Activated CD8-positive, alpha-beta T cell treated with anti-CD3 and anti-CD28 coated beads, Interleukin-2, amount 10 ng/mL, durations not matched to agents 7 days and 5 days (primary cell): ENCODE measurements around the gene TPST1. TPM values are rescaled to one million over a fixed set of nuclear protein-coding genes. Genes with fewer than 3 reads are reported as not detected.
"Not testable (repeated sequence)": the region's sequence is repeated elsewhere in the genome, so short reads cannot be mapped to it uniquely, and the experiment has no call there.

Source experiments
- ATAC-seq: fragments of 150-1000 bp; cut with Tn5 transposase; one replicate; pipeline ENCODE4 v1.10.0; 2021; ENCODE audit warnings: moderate library complexity
- CTCF ChIA-PET: fragments of 350-600 bp; sonication (Branson Sonifier 250); formaldehyde crosslinking; loops from one replicate; lab custom pipeline; 2021; ENCODE audit warnings: antibody characterized with exemption; lab: Charles Lee
- POLR2A ChIA-PET: fragments of 350-600 bp; sonication (Branson Sonifier 250); formaldehyde crosslinking; loops from one replicate; lab custom pipeline; 2021; ENCODE audit warnings: antibody characterized with exemption; lab: Charles Lee
- DNase-seq: peaks from one replicate; pipeline ENCODE4 v3.0.0-alpha.2; 2020
- H3K27ac Mint-ChIP-seq: one replicate; pipeline ENCODE4 v1.8.0; 2021; ENCODE audit warnings: mild to moderate bottlenecking, mixed read lengths
- H3K27me3 Mint-ChIP-seq: one replicate; pipeline ENCODE4 v1.8.0; 2021; ENCODE audit warnings: low read depth, mixed read lengths
- H3K36me3 Mint-ChIP-seq: one replicate; pipeline ENCODE4 v1.8.0; 2021; ENCODE audit warnings: low read depth, mixed read lengths
- H3K4me1 Mint-ChIP-seq: one replicate; pipeline ENCODE4 v1.8.0; 2021; ENCODE audit warnings: low read depth, mixed read lengths
- H3K4me3 Mint-ChIP-seq: one replicate; pipeline ENCODE4 v1.8.0; 2021; ENCODE audit warnings: mild to moderate bottlenecking, mixed read lengths
- H3K9me3 Mint-ChIP-seq: one replicate; pipeline ENCODE4 v1.8.0; 2022; ENCODE audit warnings: mixed read lengths; ENCODE audit not compliant: insufficient read depth
- total RNA-seq, 2 experiments: library from RNA; stranded (reverse); gene quantifications; one replicate each; pipeline ENCODE4 v1.2.3, GENCODE V29; 2021

Gene TPST1
- total RNA-seq, 2 experiments from 2014 or later = 1.6 to 1.8 TPM

DNA sequence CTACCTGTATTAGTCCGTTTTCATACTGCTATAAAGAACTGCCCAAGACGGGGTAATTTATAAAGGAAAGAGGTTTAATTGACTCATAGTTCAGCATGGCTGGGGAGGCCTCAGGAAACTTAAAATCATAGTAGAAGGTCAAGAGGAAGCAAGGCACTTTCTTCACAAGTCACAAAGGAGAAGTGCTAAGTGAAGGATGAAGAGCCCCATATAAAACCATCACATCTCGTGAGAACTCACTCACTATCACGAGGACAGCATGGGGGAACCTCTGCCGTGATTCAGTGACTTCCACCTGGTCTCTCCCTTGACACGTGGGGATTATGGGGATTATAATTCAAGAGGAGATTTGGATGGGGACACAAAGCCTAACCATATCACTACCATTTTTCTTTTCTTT lies 119.9 kb downstream of the TPST1 start:
- H3K36me3 Mint-ChIP-seq, H3K4me3 Mint-ChIP-seq, H3K27me3 Mint-ChIP-seq, H3K27ac Mint-ChIP-seq, DNase-seq, ATAC-seq, H3K4me1 Mint-ChIP-seq, CTCF ChIA-PET: not testable (repeated sequence)
- POLR2A ChIA-PET = interaction anchor here (0.7 kb wide), 1 partner anchor 79 kb away, joined by 3 read pairs; no protein-coding TSS in a partner anchor
- peaks cover 17% of the 10 kb centered on the region for H3K9me3 Mint-ChIP-seq

DNA sequence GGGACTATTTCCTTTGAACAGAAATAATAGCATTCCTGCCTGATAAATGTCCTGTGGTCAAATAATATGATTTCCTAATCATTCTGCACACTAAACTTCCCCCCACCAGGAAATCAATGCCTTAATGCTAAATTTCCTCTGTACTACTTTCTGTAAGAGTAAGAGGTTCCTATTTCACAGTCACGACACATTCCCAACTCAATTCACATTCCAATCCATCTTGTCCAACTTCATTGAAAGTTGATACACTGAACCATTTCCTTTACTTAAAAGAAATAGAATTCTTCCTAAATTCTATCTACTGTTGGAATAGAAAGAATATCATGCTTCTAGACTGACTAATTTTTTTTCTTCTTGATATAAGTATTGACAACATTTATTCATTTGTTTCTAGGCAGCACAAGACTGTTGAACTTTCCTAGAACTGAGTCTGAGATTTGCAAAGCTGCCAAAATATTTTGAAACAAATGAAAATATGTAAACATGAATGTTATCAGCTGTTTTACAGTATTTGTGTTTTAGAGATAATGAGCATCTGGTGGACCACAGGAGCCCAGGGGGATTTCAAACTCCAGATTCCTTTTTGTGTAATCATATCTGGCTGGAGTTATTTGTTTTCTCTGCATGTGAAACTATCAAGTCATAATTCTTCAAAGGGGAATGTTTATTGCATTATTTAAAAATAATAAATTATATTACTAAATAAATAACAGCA lies 121.5 kb downstream of the TPST1 start:
- H3K4me1 Mint-ChIP-seq = no peaks in the 10 kb centered on the region
- H3K36me3 Mint-ChIP-seq = no peaks in the 10 kb centered on the region
- CTCF ChIA-PET = no interaction called here
- POLR2A ChIA-PET = no interaction called here
- no peak overlapping the region for H3K4me3 Mint-ChIP-seq
- H3K27ac Mint-ChIP-seq = no peak overlapping the region
- DNase-seq (no peak), ATAC-seq (no peak)
- H3K9me3 Mint-ChIP-seq = peaks cover 10% of the 10 kb centered on the region
- H3K27me3 Mint-ChIP-seq = no peaks in the 10 kb centered on the region

DNA sequence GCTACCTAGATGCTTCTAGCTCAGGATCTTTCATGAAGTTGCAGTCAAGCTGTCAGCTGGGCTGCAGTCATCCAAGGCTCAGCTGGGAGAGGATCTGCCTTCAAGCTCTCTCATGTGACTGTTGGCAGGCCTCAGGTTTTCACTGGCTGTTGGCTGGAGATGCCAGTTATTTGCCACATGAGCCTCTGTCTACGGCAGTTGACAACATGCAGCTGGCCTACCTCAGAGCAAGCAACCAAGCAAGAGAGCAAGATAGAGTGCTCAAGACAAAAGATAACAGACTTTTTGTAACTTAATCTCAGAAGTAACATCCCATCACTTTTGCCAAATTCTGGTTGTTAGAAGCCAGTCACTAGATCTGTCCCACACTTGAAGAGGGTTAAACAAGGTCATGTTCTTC lies 125.8 kb downstream of the TPST1 start:
- no peaks in the 10 kb centered on the region for H3K27me3 Mint-ChIP-seq
- H3K4me1 Mint-ChIP-seq = no peaks in the 10 kb centered on the region
- H3K36me3 Mint-ChIP-seq = no peaks in the 10 kb centered on the region
- DNase-seq (no peak), ATAC-seq (no peak)
- peaks cover 6% of the 10 kb centered on the region for H3K9me3 Mint-ChIP-seq
- ChIA-PET POLR2A (no interaction called here), CTCF (no interaction called here)
- no peak overlapping the region for H3K4me3 Mint-ChIP-seq
- H3K27ac Mint-ChIP-seq = no peak overlapping the region

DNA sequence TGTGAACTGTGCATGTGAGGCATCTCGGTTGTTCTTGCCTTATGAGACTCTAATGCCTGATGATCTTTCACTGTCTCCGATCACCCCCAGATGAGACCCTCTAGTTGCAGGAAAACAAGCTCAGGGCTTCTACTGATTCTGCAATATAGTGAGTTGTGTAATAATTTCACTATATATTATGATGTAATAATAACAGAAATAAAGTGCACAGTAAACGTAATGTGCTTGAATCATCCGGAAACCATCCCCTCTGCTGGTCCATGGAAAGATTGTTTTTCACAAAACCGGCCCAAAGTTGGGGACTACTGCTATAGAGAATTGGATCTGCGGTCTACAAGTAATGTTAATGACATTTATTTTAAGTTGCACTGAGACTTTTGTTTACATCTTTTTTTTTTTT lies 126.7 kb downstream of the TPST1 start:
- ChIA-PET POLR2A (no interaction called here), CTCF (no interaction called here)
- no peak for DNase-seq
- no peaks in the 10 kb centered on the region for H3K27me3 Mint-ChIP-seq
- ATAC-seq = no peak
- no peak overlapping the region for H3K27ac Mint-ChIP-seq
- no peak overlapping the region for H3K4me3 Mint-ChIP-seq
- peaks cover 2% of the 10 kb centered on the region for H3K36me3 Mint-ChIP-seq
- H3K4me1 Mint-ChIP-seq = no peaks in the 10 kb centered on the region
- H3K9me3 Mint-ChIP-seq = peaks cover 7% of the 10 kb centered on the region

DNA sequence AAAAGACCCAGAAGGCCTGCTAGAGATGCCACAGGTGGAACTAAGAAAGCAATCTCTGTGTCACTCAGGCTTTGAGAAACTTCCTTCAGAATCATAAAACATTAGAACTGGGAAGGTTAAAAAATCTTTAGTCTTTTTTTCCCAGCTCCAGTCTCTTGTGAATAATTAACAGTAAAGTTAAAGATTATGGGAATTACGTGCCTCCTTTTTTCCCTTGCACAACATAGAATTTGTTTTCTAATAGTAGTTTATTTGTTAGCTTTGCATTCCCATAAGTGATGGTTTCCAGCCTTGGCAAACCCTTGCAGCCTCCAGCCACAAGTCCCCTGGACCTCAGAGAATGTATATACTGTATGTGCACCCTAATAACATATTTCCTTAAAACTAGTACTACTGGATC lies 128.3 kb downstream of the TPST1 start:
- H3K4me3 Mint-ChIP-seq = no peak overlapping the region
- CTCF ChIA-PET = no interaction called here
- POLR2A ChIA-PET = no interaction called here
- H3K27ac Mint-ChIP-seq = no peak overlapping the region
- H3K9me3 Mint-ChIP-seq = peaks cover 7% of the 10 kb centered on the region
- ATAC-seq (no peak), DNase-seq (no peak)
- H3K36me3 Mint-ChIP-seq = peaks cover 2% of the 10 kb centered on the region
- H3K27me3 Mint-ChIP-seq = no peaks in the 10 kb centered on the region
- H3K4me1 Mint-ChIP-seq = no peaks in the 10 kb centered on the region

DNA sequence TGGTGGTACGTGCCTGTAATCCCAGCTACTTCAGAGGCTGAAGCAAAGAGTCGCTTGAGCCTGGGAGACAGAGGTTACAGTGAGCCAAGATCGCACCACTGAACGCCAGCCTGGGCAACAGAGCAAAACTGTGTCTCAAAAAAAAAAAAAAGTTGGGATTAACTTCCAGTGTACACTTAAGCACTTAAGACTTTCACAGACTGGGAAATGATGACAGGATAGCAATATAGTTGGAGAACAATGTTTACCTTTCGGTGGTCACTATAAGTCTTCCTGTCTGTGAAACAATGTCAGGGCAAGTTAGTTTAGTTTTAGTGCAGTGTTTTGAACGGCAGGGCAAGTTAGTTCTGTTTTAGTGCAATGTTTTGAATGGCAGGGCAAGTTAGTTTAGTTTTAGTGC lies 130.2 kb downstream of the TPST1 start:
- ATAC-seq (no peak), DNase-seq (no peak)
- Mint-ChIP-seq H3K4me3 (no peak overlapping the region), H3K36me3 (peaks cover 2% of the 10 kb centered on the region), H3K27me3 (no peaks in the 10 kb centered on the region), H3K4me1 (no peaks in the 10 kb centered on the region), H3K9me3 (peaks cover 7% of the 10 kb centered on the region), H3K27ac (no peak overlapping the region)
- POLR2A ChIA-PET = no interaction called here
- CTCF ChIA-PET = no interaction called here

DNA sequence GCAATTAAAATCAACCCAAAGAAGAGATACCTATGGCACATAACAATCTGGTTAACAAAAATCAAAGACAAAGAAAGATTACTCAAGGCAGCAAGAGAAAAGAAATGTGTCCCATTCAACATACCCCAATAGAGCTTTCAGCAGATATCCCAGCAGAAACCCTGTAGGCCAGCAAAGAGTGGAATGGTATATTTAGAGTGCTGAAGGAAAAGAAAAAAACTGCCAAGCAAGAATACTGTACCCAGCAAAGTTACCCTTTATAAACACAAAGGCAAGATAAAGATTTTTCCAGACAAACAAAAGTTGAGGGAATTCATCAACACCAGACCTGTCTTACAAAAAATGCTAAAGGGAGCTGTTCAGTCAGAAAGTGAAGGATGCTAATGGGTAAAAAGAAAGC lies 131.6 kb downstream of the TPST1 start:
- H3K36me3 Mint-ChIP-seq = peaks cover 2% of the 10 kb centered on the region
- H3K27ac Mint-ChIP-seq = no peak overlapping the region
- H3K4me3 Mint-ChIP-seq = no peak overlapping the region
- no peak for DNase-seq
- CTCF ChIA-PET = no interaction called here
- ATAC-seq = no peak
- no peaks in the 10 kb centered on the region for H3K4me1 Mint-ChIP-seq
- peaks cover 10% of the 10 kb centered on the region for H3K9me3 Mint-ChIP-seq
- POLR2A ChIA-PET = no interaction called here
- no peaks in the 10 kb centered on the region for H3K27me3 Mint-ChIP-seq

DNA sequence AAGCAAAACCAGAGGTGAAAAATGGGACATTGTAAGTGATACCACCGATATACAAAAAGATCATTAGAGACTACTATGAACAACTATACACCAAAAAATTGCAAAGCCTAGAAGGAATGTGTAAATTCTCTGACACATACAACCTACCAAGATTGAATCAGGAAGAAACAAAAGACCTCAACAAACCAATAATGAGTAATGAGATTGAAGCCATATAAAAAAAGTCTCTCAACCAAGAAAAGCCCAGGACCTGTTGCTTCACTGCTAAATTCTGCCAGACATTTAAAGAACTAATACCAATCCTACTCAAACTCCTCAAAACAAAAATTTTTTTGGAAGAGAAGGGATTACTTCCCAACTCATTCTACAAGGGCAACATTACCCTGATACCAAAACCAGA lies 134.0 kb downstream of the TPST1 start:
- no peak for DNase-seq
- H3K4me3 Mint-ChIP-seq = no peak overlapping the region
- CTCF ChIA-PET = no interaction called here
- H3K36me3 Mint-ChIP-seq = peaks cover 2% of the 10 kb centered on the region
- H3K9me3 Mint-ChIP-seq = peaks cover 13% of the 10 kb centered on the region
- ATAC-seq = no peak
- no peak overlapping the region for H3K27ac Mint-ChIP-seq
- H3K27me3 Mint-ChIP-seq = no peaks in the 10 kb centered on the region
- no peaks in the 10 kb centered on the region for H3K4me1 Mint-ChIP-seq
- POLR2A ChIA-PET = no interaction called here

DNA sequence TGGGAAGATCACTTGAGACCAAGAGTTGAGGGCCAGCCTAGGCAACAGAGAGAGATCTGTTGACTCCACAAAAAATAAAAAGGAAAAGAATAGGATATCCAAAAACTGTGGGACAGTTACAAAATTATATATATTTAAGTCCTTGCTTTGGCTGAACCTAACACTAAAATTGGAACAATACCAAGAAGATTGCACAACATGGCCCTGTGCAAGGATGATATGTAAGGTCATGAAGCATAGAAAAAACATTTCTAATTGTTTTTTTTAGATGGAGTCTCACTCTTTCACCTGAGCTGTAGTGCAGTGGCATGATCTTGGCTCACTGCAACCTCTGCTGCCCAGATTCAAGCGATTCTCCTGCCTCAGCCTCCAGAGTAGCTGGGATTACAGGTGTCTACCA lies 139.0 kb downstream of the TPST1 start:
- peaks cover 6% of the 10 kb centered on the region for H3K9me3 Mint-ChIP-seq
- ATAC-seq (no peak), DNase-seq (no peak)
- H3K27me3 Mint-ChIP-seq = peaks cover 1% of the 10 kb centered on the region
- CTCF ChIA-PET = no interaction called here
- H3K4me3 Mint-ChIP-seq = no peak overlapping the region
- POLR2A ChIA-PET = no interaction called here
- no peaks in the 10 kb centered on the region for H3K36me3 Mint-ChIP-seq
- no peaks in the 10 kb centered on the region for H3K4me1 Mint-ChIP-seq
- H3K27ac Mint-ChIP-seq = no peak overlapping the region

DNA sequence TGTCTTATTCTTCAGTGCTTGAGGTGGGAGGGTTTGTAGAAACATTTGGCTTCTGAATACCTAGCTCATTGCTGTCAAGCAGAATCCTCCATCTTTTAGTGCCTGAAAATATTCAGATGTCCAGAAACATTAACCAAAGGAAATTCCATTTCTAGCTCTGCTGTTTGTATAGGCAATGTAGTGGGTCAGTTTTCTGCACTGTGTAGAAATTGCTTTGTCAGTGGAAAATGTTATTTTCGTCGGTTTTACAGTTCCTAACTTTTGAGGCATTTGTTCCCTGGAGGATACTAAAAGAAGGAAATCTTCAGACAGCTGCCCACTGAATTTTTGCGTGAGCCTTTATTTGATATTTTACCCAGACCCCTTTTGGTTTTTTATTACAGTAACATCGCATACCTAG lies 143.4 kb downstream of the TPST1 start:
- H3K9me3 Mint-ChIP-seq = no peaks in the 10 kb centered on the region
- H3K4me3 Mint-ChIP-seq = no peak overlapping the region
- POLR2A ChIA-PET = no interaction called here

DNA sequence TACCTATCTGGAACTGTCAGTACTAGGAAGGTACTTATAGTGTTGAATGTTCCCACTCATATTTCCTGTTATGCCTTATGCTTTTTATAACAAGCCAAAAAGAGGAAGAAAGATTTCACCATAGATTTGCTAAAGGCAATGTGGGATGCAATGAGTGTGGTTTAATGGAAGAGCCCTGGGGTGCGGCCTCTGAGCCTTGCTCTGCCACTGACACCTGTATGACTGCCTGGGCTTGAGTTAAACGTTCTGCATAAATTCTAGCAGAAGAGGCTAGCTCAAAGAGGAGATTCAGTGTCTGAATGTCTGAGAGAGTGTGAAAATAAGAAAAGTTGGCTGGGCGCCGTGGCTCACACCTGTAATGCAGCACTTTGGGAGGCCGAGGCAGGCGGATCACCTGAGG lies 143.8 kb downstream of the TPST1 start:
- CTCF ChIA-PET = no interaction called here
- peaks cover 1% of the 10 kb centered on the region for H3K27me3 Mint-ChIP-seq
- POLR2A ChIA-PET = no interaction called here
- H3K4me3 Mint-ChIP-seq = no peak overlapping the region
- no peaks in the 10 kb centered on the region for H3K36me3 Mint-ChIP-seq
- DNase-seq = no peak
- H3K27ac Mint-ChIP-seq = no peak overlapping the region
- no peaks in the 10 kb centered on the region for H3K4me1 Mint-ChIP-seq
- no peaks in the 10 kb centered on the region for H3K9me3 Mint-ChIP-seq
- ATAC-seq = no peak

More for the DNA sequence above, 143.4 kb downstream of the TPST1 start:
- H3K27me3 Mint-ChIP-seq = peaks cover 1% of the 10 kb centered on the region
- ATAC-seq (no peak), DNase-seq (no peak)
- H3K4me1 Mint-ChIP-seq = no peaks in the 10 kb centered on the region
- H3K36me3 Mint-ChIP-seq = no peaks in the 10 kb centered on the region
- no peak overlapping the region for H3K27ac Mint-ChIP-seq
- CTCF ChIA-PET = no interaction called here

DNA sequence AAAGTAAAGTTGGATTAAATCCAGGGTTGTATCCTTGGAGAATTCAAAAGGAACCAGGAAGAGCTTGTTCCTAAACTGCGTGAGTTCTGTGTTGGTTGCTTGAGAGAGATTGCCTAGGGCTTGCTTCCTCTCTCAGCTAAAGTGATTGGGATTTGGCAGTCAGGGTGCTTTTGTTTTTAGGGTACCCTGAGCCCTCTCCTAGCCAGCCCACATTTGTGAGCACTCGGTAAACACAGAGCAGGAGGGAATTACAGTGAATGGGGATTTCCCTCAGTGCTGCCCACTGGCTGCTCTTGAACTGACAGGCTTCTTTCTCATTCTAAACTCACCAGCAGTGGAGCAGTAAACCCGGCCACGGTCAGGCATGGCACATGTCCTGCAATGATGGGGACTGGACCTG lies 146.9 kb downstream of the TPST1 start:
- POLR2A ChIA-PET = no interaction called here
- ATAC-seq (no peak), DNase-seq (no peak)
- Mint-ChIP-seq H3K27ac (no peak overlapping the region), H3K27me3 (peaks cover 1% of the 10 kb centered on the region), H3K4me3 (no peak overlapping the region), H3K9me3 (no peaks in the 10 kb centered on the region), H3K4me1 (no peaks in the 10 kb centered on the region), H3K36me3 (no peaks in the 10 kb centered on the region)
- CTCF ChIA-PET = no interaction called here

DNA sequence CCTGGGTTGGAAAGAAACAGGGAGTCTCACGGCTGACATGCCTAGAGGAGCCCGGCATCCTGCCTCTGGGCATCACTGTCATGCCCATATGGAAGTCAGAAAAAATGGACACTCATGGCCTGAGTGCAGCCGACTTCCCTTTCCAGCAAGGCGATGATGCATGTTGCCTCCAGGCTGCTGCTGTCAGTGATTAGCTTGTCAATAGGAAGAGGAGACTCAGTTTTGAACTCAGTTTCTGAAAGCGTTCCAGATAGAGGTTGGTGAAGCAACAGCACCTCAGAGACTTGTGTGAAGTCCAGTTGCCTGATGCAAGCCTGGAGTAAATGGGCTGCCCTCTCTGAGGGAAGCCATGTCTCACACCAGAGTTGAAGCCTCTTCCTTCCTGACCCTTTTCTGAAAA lies 148.4 kb downstream of the TPST1 start:
- Mint-ChIP-seq H3K27ac (no peak overlapping the region), H3K9me3 (no peaks in the 10 kb centered on the region), H3K27me3 (no peaks in the 10 kb centered on the region), H3K36me3 (no peaks in the 10 kb centered on the region), H3K4me3 (no peak overlapping the region), H3K4me1 (no peaks in the 10 kb centered on the region)
- CTCF ChIA-PET = no interaction called here
- DNase-seq (no peak), ATAC-seq (no peak)
- POLR2A ChIA-PET = no interaction called here
